ENCODE data around the gene AFF3. TPM values are rescaled to one million over a fixed set of nuclear protein-coding genes. Genes with fewer than 3 reads are reported as not detected.

AFF3 gene
- total and polyA plus RNA-seq, 3 donors from 2014 or later: 18.0 to 34.4 (median 27.1) TPM

- Histone ChIP-seq H3K36me3 (ENCODE audit: low read depth, missing control alignments) (no peaks in the 10 kb centered on the region), H3K27me3 (no peaks in the 10 kb centered on the region), H3K27ac (no peak overlapping the region), H3K9me3 (no peaks in the 10 kb centered on the region), H3K4me3 (no peak overlapping the region), H3K4me1 (no peaks in the 10 kb centered on the region)
- intact Hi-C loops (cut with DNase I; ENCODE audit: low total_unique reads): no loop called here
- WGBS, 2 donors: 86 to 93% methylated on average over 3 of the region's 3 CpGs
- no peak for DNase-seq
- TF ChIP-seq POLR2A (IDR thresholded peaks at IDR 0.05) (no peak), CTCF (IDR thresholded peaks at IDR 0.05) (no peak)
These were observed 453.1 kb downstream of the AFF3 start for GRCh38 chr2:99689145-99689742.

GRCh38 chr2:99688699-99689098, 453.7 kb downstream of the AFF3 start:
- Histone ChIP-seq H3K36me3 (ENCODE audit: low read depth, missing control alignments) (no peaks in the 10 kb centered on the region), H3K27ac (no peak overlapping the region), H3K9me3 (no peaks in the 10 kb centered on the region), H3K27me3 (no peaks in the 10 kb centered on the region), H3K4me1 (no peaks in the 10 kb centered on the region), H3K4me3 (no peak overlapping the region)
- DNase-seq: no peak
- 90 to 92% methylated on average over 6 of the region's 6 CpGs for WGBS, 2 donors
- intact Hi-C loops (cut with DNase I; ENCODE audit: low total_unique reads): no loop called here
- TF ChIP-seq POLR2A (IDR thresholded peaks at IDR 0.05) (no peak), CTCF (IDR thresholded peaks at IDR 0.05) (no peak)

- 89 to 93% methylated on average over 6 of the region's 6 CpGs for WGBS, 2 donors
- Histone ChIP-seq H3K36me3 (ENCODE audit: low read depth, missing control alignments) (no peaks in the 10 kb centered on the region), H3K4me1 (no peaks in the 10 kb centered on the region), H3K9me3 (no peaks in the 10 kb centered on the region), H3K4me3 (no peak overlapping the region), H3K27ac (no peak overlapping the region), H3K27me3 (no peaks in the 10 kb centered on the region)
- no peak for DNase-seq
- TF ChIP-seq POLR2A (IDR thresholded peaks at IDR 0.05) (no peak), CTCF (IDR thresholded peaks at IDR 0.05) (no peak)
- intact Hi-C loops (cut with DNase I; ENCODE audit: low total_unique reads): no loop called here
These were observed 459.9 kb downstream of the AFF3 start for GRCh38 chr2:99682275-99683060.

- no peak for DNase-seq
- WGBS, 2 donors: 80 to 94% methylated on average over 1 of the region's 1 CpG
- TF ChIP-seq POLR2A (IDR thresholded peaks at IDR 0.05) (no peak), CTCF (IDR thresholded peaks at IDR 0.05) (no peak)
- H3K9me3 ChIP-seq: no peaks in the 10 kb centered on the region
- no peaks in the 10 kb centered on the region for H3K27me3 ChIP-seq
- H3K36me3 ChIP-seq (ENCODE audit: low read depth, missing control alignments): no peaks in the 10 kb centered on the region
- intact Hi-C loops (cut with DNase I; ENCODE audit: low total_unique reads): no loop called here
- H3K4me1 ChIP-seq: no peaks in the 10 kb centered on the region
- no peak overlapping the region for H3K27ac ChIP-seq
- H3K4me3 ChIP-seq: no peak overlapping the region
These were observed 461.4 kb downstream of the AFF3 start for GRCh38 chr2:99680946-99681345.

GRCh38 chr2:99679518-99679917, 462.9 kb downstream of the AFF3 start:
- no peak overlapping the region for H3K27ac ChIP-seq
- no peaks in the 10 kb centered on the region for H3K36me3 ChIP-seq (ENCODE audit: low read depth, missing control alignments)
- no peaks in the 10 kb centered on the region for H3K27me3 ChIP-seq
- no peak for TF ChIP-seq POLR2A (IDR thresholded peaks at IDR 0.05)
- TF ChIP-seq CTCF (IDR thresholded peaks at IDR 0.05): no peak
- no peaks in the 10 kb centered on the region for H3K9me3 ChIP-seq
- no peaks in the 10 kb centered on the region for H3K4me1 ChIP-seq
- intact Hi-C loops (cut with DNase I; ENCODE audit: low total_unique reads): no loop called here
- no peak for DNase-seq
- H3K4me3 ChIP-seq: no peak overlapping the region
